Psoas muscle (tissue), 8 donors: ENCODE data around the gene PKIG. TPM values are rescaled to one million over a fixed set of nuclear protein-coding genes. Genes with fewer than 3 reads are reported as not detected.

Experiments used
- ATAC-seq, 4 donors: fragments of 200-7000 bp; cut with Tn5 transposase; one replicate each; pipeline ENCODE4 v1.9.1; 2020; ENCODE audit warnings: moderate library complexity in 3 of 4, mild to moderate bottlenecking in 2 of 4
- DNase-seq, 2 donors: peaks; one replicate each; pipeline ENCODE4 v3.0.0-alpha.2; 2020
- H3K27ac ChIP-seq: fragments of 200-600 bp; one replicate; pipeline ENCODE4 v1.8.0; 2022
- H3K27me3 ChIP-seq, 3 donors: fragments of 200-600 bp in 1 of 3; one replicate each; pipeline versions ENCODE4 v1.6.1 to v1.8.0; 2013 to 2022; ENCODE audit warnings: low read length in 2 of 3, mild to moderate bottlenecking in 2 of 3, moderate library complexity in 1 of 3; ENCODE audit not compliant: insufficient read depth in 3 of 3
- H3K36me3 ChIP-seq, 2 donors: fragments of 200-600 bp in 1 of 2; one replicate each; pipeline versions ENCODE4 v1.6.1 to v1.8.0; 2013 to 2022; ENCODE audit warnings: low read depth in 1 of 2, mild to moderate bottlenecking in 1 of 2, moderate library complexity in 1 of 2; ENCODE audit not compliant: insufficient read depth in 1 of 2
- H3K4me1 ChIP-seq: fragments of 200-600 bp; one replicate; pipeline ENCODE4 v1.8.0; 2022
- H3K4me3 ChIP-seq: fragments of 200-600 bp; one replicate; pipeline ENCODE4 v1.8.0; 2022; ENCODE audit warnings: mild to moderate bottlenecking
- H3K9me3 ChIP-seq: fragments of 200-600 bp; one replicate; pipeline ENCODE4 v1.8.0; 2022
- CTCF ChIP-seq: fragments of 200-600 bp; IDR thresholded peaks from one replicate; pipeline ENCODE4 v1.8.0; 2022; ENCODE audit warnings: antibody characterized with exemption
- WGBS, 3 donors: extraction: QIAGEN DNeasy Blood & Tissue Kit; methylation state at CpG; one replicate each; pipeline versions ENCODE4 v1.1.6 to v1.1.7; 2013; 5-methylcytosine and 5-hydroxymethylcytosine counted together
- intact Hi-C, 2 donors: fragments of 100-400 bp; cut with DNase I; formaldehyde crosslinking; loops; one replicate each; pipeline versions ENCODE4 v1.11.0 to v1.14.2; 2022
- polyA plus RNA-seq, 3 donors: library from polyadenylated mRNA; stranded (reverse); fragments of 200-250 nt; gene quantifications; one replicate each; pipeline ENCODE4 v1.2.3, GENCODE V29; 2013
- total RNA-seq, 4 donors: library from RNA; stranded (reverse); fragmentation: NEBNext Ultra II Directional in 2 of 4; extraction: Animal tissue kit (Norgen Biotek cat#: 25700) in 2 of 4; gene quantifications; one replicate each; pipeline versions ENCODE4 v1.2.1 to v1.2.4, GENCODE V29; 2021 to 2023
- donor health status: healthy with polysubstance abuse.
- donor health status: DM: no; HTN: no; CAD: no; lungs with moderate emphysema.
- donor health status: Bipolar disorder and iron deficiency.
- donor health status: healthy.
- donor health status: DM: yes; HTN: yes; CAD: no.
- donor health status: DM: no; HTN: no; CAD: no.
- donor health status: DM: no; HTN: no; CAD: no.
- donor health status: DM: yes; HTN: yes; CAD: no.

The PKIG gene
- total and polyA plus RNA-seq, 7 donors: 33.5 to 134 (median 105) TPM

- H3K27me3 ChIP-seq: no peaks in the 10 kb centered on the region
- H3K4me1 ChIP-seq: peaks cover 51% of the 10 kb centered on the region
- peaks cover 0 to 70% of the 10 kb centered on the region in 2 donors for H3K36me3 ChIP-seq
- H3K27ac ChIP-seq: peak overlapping the region; percentile 73
- DNase-seq (peak; percentile 33 to 64), ATAC-seq (peak in 2 of 4 donors; percentile 8 to 40)
- H3K4me3 ChIP-seq: no peak overlapping the region
- intact Hi-C loops: loop anchor here (5.0 kb wide), 3 partner anchors 37 to 227 kb away; partner anchors contain the start of gene SERINC3 (in 1 of the 2)
- 20 to 47% (median 25%) methylated on average over 14 of the region's 14 CpGs for WGBS, 3 donors
- H3K9me3 ChIP-seq: no peaks in the 10 kb centered on the region
- no peak for TF ChIP-seq CTCF
Observed at GRCh38 chr20:44614525-44614924, 32.1 kb downstream of the PKIG start.

- 32 to 45% (median 36%) methylated on average over 10 of the region's 10 CpGs for WGBS, 3 donors
- H3K27ac ChIP-seq: peak overlapping the region; percentile 73
- H3K4me3 ChIP-seq: no peak overlapping the region
- H3K27me3 ChIP-seq: no peaks in the 10 kb centered on the region
- peaks cover 0 to 77% of the 10 kb centered on the region in 2 donors for H3K36me3 ChIP-seq
- no peak for ATAC-seq
- peaks cover 43% of the 10 kb centered on the region for H3K4me1 ChIP-seq
- DNase-seq: peak in 1 of 2 donors; percentile 34
- no peak for TF ChIP-seq CTCF
- no peaks in the 10 kb centered on the region for H3K9me3 ChIP-seq
- intact Hi-C loops: loop anchor here in 1 of 2 donors (5.0 kb wide), 1 partner anchor 233 kb away; no protein-coding TSS in a partner anchor
Observed at GRCh38 chr20:44615169-44615791, 32.9 kb downstream of the PKIG start.

GRCh38 chr20:44615876-44616603, 33.7 kb downstream of the PKIG start:
- peak; percentile 73 to 83 for DNase-seq
- peak; percentile 65 to 80 (median 75) for ATAC-seq
- Histone ChIP-seq H3K27ac (peak overlapping the region; percentile 73), H3K4me3 (no peak overlapping the region), H3K4me1 (peaks cover 37% of the 10 kb centered on the region), H3K27me3 (no peaks in the 10 kb centered on the region), H3K36me3 (peaks cover 0 to 84% of the 10 kb centered on the region in 2 donors), H3K9me3 (no peaks in the 10 kb centered on the region)
- intact Hi-C loops: loop anchor here in 1 of 2 donors (5.0 kb wide), 1 partner anchor 234 kb away; no protein-coding TSS in a partner anchor
- TF ChIP-seq CTCF: no peak
- 61 to 72% (median 69%) methylated on average over 14 of the region's 14 CpGs for WGBS, 3 donors

DNA sequence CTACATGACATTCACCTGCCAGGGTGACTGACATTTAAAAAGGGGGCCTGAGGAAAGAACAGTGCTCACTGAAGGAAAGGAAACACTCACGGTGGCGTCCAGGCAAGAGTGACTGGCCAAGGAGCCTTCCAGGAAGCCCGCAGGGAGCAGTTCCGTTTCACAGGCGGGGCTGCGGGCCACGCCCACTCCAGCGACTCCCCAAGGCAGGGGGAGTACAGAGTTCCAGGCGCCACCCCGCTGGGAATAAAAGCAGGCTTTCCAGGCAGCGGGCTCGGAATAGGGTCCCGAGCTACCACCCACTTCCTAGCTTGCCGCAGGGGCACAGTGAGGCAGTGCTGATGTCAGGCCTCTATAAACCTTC, 34.2 kb downstream of the PKIG start:
- ATAC-seq (peak in 1 of 4 donors; percentile 55), DNase-seq (peak; percentile 64 to 80)
- H3K9me3 ChIP-seq: no peaks in the 10 kb centered on the region
- peaks cover 35% of the 10 kb centered on the region for H3K4me1 ChIP-seq
- no peak overlapping the region for H3K4me3 ChIP-seq
- H3K27me3 ChIP-seq: no peaks in the 10 kb centered on the region
- 30 to 38% (median 36%) methylated on average over 14 of the region's 14 CpGs for WGBS, 3 donors
- intact Hi-C loops: loop anchor here in 1 of 2 donors (5.0 kb wide), 1 partner anchor 234 kb away; no protein-coding TSS in a partner anchor
- H3K27ac ChIP-seq: peak overlapping the region; percentile 73
- no peak for TF ChIP-seq CTCF
- peaks cover 0 to 84% of the 10 kb centered on the region in 2 donors for H3K36me3 ChIP-seq
